Muscle of leg (tissue), 11 donors: ENCODE data around the gene TMEM79. TPM values are rescaled to one million over a fixed set of nuclear protein-coding genes. Genes with fewer than 3 reads are reported as not detected.

Experiments used
- DNase-seq: peaks from one replicate; pipeline ENCODE4 v3.0.0; 2013
- H3K27ac ChIP-seq: one replicate; pipeline ENCODE4 v1.5.1; 2013; ENCODE audit warnings: mild to moderate bottlenecking, low read length, control low read depth
- H3K27me3 ChIP-seq: one replicate; pipeline ENCODE4 v1.6.1; 2013; ENCODE audit warnings: low read length; ENCODE audit not compliant: control insufficient read depth, insufficient read depth
- H3K36me3 ChIP-seq: one replicate; pipeline ENCODE4 v1.6.1; 2013; ENCODE audit warnings: low read length; ENCODE audit not compliant: control insufficient read depth, insufficient read depth
- H3K4me1 ChIP-seq: one replicate; pipeline ENCODE4 v1.6.1; 2013; ENCODE audit warnings: low read length; ENCODE audit not compliant: control insufficient read depth, insufficient read depth
- H3K4me3 ChIP-seq: one replicate; pipeline ENCODE4 v1.5.1; 2013; ENCODE audit warnings: low read length, control low read depth
- H3K9me3 ChIP-seq: replicated peaks from 2 replicates; pipeline ENCODE4 v1.6.1; 2013; ENCODE audit warnings: low read depth, low read length; ENCODE audit not compliant: control insufficient read depth
- WGBS: methylation state at CpG from one replicate; pipeline ENCODE4 v1.1.5; 2013; ENCODE audit warnings: missing lambda C conversion rate; ENCODE audit not compliant: insufficient coverage; 5-methylcytosine and 5-hydroxymethylcytosine counted together
- polyA plus RNA-seq, 8 donors: library from polyadenylated mRNA; unstranded; fragments of 120-200 nt; gene quantifications; one replicate each; pipeline versions ENCODE4 v1.2.1 to v1.2.3, GENCODE V29; 2013; ENCODE audit warnings: inconsistent platforms in 1 of 8, low replicate concordance in 1 of 8; ENCODE audit not compliant: insufficient read length in 8 of 8, insufficient read depth in 1 of 8
- total RNA-seq: library from RNA; stranded (reverse); fragments of 120-200 nt; gene quantifications from one replicate; pipeline ENCODE4 v1.2.4, GENCODE V29; 2013

The TMEM79 gene
- total and polyA plus RNA-seq, 9 donors, result 2.1 to 7.4 (median 4.6) TPM

DNA sequence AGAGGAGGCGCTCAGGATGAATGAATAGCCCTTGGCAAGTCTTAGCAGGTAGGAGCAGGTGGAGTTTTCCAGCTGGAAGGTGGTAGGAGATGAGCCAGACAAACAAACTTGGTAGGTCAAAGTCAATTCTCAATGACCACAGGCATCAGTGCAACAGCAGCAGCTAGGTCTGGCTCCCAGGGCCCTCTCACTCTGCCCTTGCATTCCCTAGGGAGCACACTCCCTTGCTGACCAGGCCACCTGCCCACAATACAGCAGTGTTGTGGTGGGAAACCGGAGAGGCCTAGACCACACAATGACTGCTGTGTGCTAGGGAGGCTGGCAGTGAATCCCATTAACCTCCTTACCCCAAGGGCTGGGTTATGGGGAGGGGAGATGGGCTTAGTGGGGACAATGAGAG, 23.2 kb upstream of the TMEM79 start:
- Histone ChIP-seq H3K27ac (no peak overlapping the region), H3K4me1 (peaks cover 2% of the 10 kb centered on the region), H3K4me3 (no peak overlapping the region), H3K9me3 (no peaks in the 10 kb centered on the region), H3K27me3 (no peaks in the 10 kb centered on the region), H3K36me3 (peaks cover 86% of the 10 kb centered on the region)
- no peak for DNase-seq
- 100% methylated on average over 1 of the region's 2 CpGs for WGBS

DNA sequence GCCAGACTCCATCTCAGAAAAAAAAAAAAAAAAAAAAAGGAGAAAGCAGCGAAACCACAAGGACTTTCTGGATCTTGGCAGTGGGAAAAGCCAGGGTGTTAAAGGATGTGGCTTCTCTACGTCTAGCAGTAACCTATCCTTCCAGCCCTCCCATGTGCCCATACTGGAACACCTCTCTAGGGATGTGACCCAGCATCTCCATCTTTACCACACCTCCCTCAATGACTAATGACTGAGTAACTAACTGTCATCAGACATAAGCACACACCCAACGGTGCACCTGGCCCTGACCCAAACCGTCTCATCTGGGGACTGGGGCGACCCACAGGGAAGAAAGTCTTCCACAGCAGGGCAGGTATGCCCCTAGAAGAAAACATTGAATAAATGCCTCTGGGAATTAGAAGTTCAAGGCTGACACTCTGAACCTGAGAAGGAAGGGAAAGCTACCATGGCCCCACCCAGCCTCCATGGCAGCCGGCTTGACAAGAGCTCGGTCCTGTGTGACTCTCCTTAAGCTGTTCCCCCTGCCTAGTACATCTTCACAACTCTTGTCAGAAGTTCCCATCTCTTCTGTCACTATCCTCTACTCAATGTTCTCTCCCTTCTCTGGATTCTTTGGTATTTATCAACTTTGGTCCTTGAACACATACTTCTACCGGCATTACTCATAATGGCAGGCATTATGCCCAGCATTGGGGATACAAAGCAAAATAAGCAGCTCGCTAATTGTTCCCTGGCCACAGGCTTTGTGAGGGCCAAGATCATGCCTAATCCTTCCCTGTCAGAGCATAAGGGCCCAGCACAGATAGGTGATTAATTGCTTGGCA, 21.5 kb upstream of the TMEM79 start:
- 91% methylated on average over 4 of the region's 9 CpGs for WGBS
- H3K36me3 ChIP-seq, result peaks cover 87% of the 10 kb centered on the region
- no peak overlapping the region for H3K4me3 ChIP-seq
- no peak overlapping the region for H3K27ac ChIP-seq
- DNase-seq, result no peak
- peaks cover 2% of the 10 kb centered on the region for H3K4me1 ChIP-seq
- H3K27me3 ChIP-seq, result no peaks in the 10 kb centered on the region
- no peaks in the 10 kb centered on the region for H3K9me3 ChIP-seq

DNA sequence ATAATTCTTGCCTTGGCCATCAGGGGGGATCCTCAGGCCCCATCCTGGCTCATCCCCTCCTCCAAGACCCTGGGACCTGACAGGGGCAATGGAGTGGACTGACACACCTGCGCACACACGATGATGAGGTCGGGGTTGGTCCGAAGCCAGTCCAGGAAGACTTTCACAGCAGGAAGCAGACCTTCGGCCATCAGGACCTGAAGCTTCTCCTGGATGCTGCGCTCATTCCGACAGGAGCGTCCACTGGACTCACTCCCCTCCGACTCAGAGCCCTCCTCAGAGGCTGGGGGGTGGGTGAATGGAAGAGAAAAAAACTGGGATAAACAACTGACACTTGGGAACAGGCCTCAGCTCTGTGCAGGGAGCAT, 20.9 kb upstream of the TMEM79 start:
- H3K4me3 ChIP-seq, result no peak overlapping the region
- H3K27ac ChIP-seq, result no peak overlapping the region
- DNase-seq, result no peak
- no peaks in the 10 kb centered on the region for H3K4me1 ChIP-seq
- H3K9me3 ChIP-seq, result no peaks in the 10 kb centered on the region
- no peaks in the 10 kb centered on the region for H3K27me3 ChIP-seq
- WGBS, result 85% methylated on average over 3 of the region's 9 CpGs
- peaks cover 87% of the 10 kb centered on the region for H3K36me3 ChIP-seq

DNA sequence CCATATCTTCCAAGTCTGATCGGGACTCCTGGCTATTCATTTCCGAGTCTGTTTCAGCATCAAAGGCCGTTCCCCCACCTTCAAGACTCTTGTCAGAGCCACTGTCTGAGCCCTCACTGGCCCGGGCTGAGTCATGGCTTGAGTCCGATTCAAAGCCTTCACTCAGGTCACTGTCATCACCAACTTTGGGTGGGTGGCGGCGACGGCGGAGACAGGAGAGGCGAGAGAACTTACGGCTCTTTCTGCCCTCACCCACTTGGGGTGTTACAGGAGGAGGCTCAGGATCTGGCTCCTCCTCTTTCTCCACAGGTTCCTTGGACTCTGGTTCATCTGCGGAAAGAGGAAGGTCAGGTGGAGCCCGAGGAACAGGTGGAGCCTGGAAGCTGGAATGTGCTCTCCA, 18.1 kb upstream of the TMEM79 start:
- Histone ChIP-seq H3K36me3 (peaks cover 77% of the 10 kb centered on the region), H3K27me3 (no peaks in the 10 kb centered on the region), H3K9me3 (no peaks in the 10 kb centered on the region), H3K4me3 (no peak overlapping the region), H3K4me1 (no peaks in the 10 kb centered on the region), H3K27ac (no peak overlapping the region)
- WGBS, result 87% methylated on average over 5 of the region's 13 CpGs
- DNase-seq, result no peak

DNA sequence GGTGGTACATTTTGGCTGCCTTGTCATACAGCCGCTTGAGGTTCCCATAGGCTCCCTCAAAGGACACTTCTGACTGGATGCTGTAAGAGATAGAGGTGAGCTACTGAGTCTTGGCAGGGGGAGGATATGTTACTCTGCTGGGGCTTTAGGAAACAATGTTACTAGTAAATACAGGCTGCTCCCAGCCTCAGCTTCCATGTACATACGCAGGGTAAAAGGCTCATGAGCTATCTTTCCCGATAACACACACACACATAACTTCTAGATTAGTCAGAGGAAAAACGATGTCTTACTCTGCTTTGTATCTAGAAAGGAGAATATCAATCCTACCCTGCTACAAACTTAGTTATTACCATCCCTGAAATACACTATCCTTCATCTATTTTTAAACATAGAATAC, 15.8 kb upstream of the TMEM79 start:
- H3K4me3 ChIP-seq, result no peak overlapping the region
- H3K27ac ChIP-seq, result no peak overlapping the region
- peaks cover 82% of the 10 kb centered on the region for H3K36me3 ChIP-seq
- H3K4me1 ChIP-seq, result no peaks in the 10 kb centered on the region
- H3K27me3 ChIP-seq, result no peaks in the 10 kb centered on the region
- whole genome bisulfite sequencing, result 100% methylated on average over 1 of the region's 4 CpGs
- no peaks in the 10 kb centered on the region for H3K9me3 ChIP-seq
- DNase-seq, result no peak

DNA sequence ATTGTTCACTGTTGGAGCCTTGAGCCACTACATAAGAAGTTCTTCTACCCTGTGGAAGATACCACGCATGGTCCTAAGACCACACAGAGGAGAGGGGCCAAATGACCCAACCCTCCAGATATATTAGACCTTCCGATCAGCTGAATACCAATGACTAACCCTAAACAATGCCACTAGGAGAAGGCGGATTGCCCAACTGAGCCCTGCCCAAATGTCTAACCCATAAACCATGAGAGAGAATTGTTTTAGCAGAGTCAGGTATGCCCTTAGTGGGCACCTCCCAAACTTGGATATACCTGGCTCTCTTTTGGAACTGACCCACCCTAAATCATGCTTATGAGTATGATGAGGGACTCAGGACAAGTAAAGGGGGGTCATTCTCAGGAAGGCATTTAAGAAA, 13.8 kb upstream of the TMEM79 start:
- Histone ChIP-seq H3K4me3 (no peak overlapping the region), H3K27me3 (no peaks in the 10 kb centered on the region), H3K36me3 (peaks cover 87% of the 10 kb centered on the region), H3K9me3 (no peaks in the 10 kb centered on the region), H3K27ac (no peak overlapping the region), H3K4me1 (no peaks in the 10 kb centered on the region)
- no CpG with 5 or more reads among the region's 3 CpGs for WGBS
- DNase-seq, result no peak

DNA sequence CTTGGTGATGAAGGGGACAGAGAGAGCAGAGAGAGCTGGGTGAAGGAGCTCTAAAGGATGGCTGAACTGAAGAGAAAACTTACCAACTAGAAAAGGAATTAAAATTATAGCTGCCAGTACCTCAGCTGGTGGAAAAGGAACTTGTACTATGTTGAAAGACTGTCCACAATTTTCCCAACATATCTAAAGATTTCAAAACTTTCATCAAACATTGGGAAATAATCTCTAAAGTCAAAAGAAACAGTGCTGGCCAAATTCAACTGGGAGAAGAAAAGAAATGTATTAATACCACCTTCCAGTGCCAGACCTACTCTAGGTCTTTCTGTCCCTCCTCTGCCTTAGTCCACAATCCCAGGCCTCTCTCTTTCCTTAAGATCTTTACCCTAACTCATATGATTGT, 7.6 kb upstream of the TMEM79 start:
- Histone ChIP-seq H3K27ac (no peak overlapping the region), H3K36me3 (peaks cover 74% of the 10 kb centered on the region), H3K27me3 (no peaks in the 10 kb centered on the region), H3K4me3 (no peak overlapping the region), H3K9me3 (no peaks in the 10 kb centered on the region), H3K4me1 (peaks cover 7% of the 10 kb centered on the region)
- DNase-seq, result no peak

DNA sequence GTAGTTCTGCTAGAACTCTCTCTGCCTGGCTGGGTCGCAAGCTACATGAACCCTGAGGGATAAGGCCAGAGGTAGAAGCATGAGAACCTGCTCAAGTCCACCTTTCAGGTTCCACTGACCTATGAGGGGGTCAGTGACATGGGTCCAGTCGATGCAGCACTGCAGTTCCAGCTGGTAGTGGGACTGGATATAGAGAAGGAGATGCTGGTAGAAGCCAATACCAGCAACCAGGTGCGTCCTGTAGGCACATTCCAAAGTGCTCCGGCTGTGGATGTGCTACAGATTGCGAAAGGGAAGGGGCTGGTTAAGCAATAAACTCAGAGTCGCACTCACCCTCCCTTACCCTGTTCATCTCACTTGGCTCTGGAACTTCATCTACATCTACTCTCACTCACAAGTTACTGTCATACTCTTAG, 7.2 kb upstream of the TMEM79 start:
- H3K4me1 ChIP-seq, result peaks cover 11% of the 10 kb centered on the region
- no peak overlapping the region for H3K4me3 ChIP-seq
- H3K27me3 ChIP-seq, result no peaks in the 10 kb centered on the region
- no peaks in the 10 kb centered on the region for H3K9me3 ChIP-seq
- 80% methylated on average over 6 of the region's 6 CpGs for WGBS
- DNase-seq, result no peak
- no peak overlapping the region for H3K27ac ChIP-seq
- H3K36me3 ChIP-seq, result peaks cover 70% of the 10 kb centered on the region

DNA sequence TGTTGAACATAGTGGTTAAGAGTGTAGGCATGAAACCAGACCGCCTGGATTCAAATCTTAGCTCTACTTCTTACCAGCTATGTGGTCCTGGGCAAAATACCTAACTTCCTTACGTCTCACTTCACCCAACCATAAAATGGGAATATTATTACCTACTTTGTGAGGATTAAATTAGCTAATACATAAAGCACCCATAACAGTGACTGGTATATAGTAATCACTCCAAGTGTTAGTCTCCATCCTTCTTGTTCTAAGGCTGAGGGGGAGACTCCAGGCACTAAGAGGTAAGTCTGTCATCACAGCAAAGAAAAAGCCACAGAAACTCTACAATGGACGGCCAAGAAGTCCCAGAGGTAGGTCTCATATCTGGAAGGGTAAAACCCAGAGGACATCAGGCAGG, 4.3 kb upstream of the TMEM79 start:
- H3K4me1 ChIP-seq, result peaks cover 21% of the 10 kb centered on the region
- no CpG with 5 or more reads among the region's 3 CpGs for WGBS
- no peaks in the 10 kb centered on the region for H3K9me3 ChIP-seq
- DNase-seq, result no peak
- H3K36me3 ChIP-seq, result peaks cover 43% of the 10 kb centered on the region
- no peak overlapping the region for H3K27ac ChIP-seq
- H3K27me3 ChIP-seq, result no peaks in the 10 kb centered on the region
- no peak overlapping the region for H3K4me3 ChIP-seq

DNA sequence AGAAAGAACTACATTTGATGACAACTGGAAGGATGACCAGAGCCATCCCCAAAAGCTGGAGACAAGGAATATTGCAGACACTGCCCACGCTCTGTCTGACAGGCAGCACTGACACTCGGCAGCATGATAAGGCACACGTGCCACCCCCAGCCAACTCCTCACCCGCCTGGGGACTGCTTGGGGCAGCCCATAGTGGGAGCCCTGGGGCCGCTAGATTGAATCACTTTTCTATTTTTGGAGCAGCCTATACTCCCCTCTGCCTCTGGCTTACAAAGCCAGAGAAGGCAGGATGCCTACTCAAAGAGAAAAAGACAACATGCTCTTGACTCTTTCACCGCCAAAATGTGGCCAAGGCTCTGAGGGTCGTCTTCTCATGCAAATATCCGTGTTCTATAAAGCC, 2.8 kb upstream of the TMEM79 start:
- Histone ChIP-seq H3K9me3 (no peaks in the 10 kb centered on the region), H3K27me3 (no peaks in the 10 kb centered on the region), H3K36me3 (peaks cover 37% of the 10 kb centered on the region), H3K27ac (peak overlapping the region; percentile 82), H3K4me1 (peaks cover 21% of the 10 kb centered on the region), H3K4me3 (peak overlapping the region; percentile 77)
- DNase-seq, result peak; percentile 54
- WGBS, result 23% methylated on average over 8 of the region's 8 CpGs
